ENCODE data around the gene METTL1. TPM values are rescaled to one million over a fixed set of nuclear protein-coding genes. Genes with fewer than 3 reads are reported as not detected.

The METTL1 gene
- total and polyA plus RNA-seq, 2 experiments from 2014 or later: 8.6 to 31.1 TPM

DNA sequence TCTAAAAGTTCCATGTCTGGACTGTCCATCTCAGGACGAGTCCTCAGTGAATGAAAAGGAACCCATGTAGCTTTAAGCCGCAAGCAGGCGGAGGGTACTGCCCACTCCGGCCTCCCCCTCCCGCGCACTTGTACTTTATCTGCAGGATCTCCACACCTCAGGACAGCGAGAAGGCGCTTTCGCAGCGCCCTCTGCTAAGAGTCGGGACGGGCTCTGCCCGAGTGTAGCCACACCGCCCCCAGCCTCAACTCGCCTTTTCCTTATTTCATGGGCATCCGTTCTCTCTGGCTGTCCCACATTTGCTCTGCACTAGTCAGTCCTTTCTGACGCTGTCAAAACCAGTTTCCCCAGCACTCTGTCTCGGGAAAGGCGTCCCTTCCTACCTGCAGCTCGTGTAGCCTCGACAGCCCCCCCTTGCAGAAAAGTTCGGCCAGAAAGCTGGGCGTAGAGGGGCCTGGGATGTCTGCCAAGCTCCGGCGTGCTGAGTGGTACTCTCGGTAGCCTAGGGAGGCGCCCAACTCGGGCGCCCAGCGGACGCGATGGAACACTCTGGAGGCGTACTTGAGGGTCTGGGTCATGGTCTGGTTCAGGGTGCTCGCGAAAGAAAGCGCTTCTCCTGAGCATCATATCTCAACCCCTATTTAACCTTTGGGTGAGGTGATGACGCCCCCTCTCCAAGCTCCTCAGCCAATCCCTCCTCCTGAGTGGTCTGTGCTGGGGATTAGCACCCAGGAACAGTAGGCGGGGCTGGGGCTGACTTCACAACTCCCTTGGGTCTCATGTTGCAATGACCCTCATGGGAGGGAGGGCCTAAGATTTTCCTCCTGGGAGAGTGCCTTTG is 5.2 kb downstream of the METTL1 start, which contains the start of gene CYP27B1:
TSS of gene CYP27B1 (minus strand) at position 615 of the 841 bp plus-strand sequence. CDS start at position 578, 37 bp downstream.
- H3K9me3 ChIP-seq (ENCODE audit: low read depth): no peaks in the 10 kb centered on the region
- H3K36me3 ChIP-seq (replicated peaks; ENCODE audit: insufficient read depth, low read depth): no peaks in the 10 kb centered on the region
- H4K20me1 ChIP-seq (ENCODE audit: insufficient read depth, poor library complexity, severe bottlenecking): no peaks in the 10 kb centered on the region
- no peaks in the 10 kb centered on the region for H3K9me2 ChIP-seq (replicated peaks; ENCODE audit: insufficient read depth)
- peaks cover 28% of the 10 kb centered on the region for H3K4me1 ChIP-seq (ENCODE audit: insufficient read depth)
- H3K27ac ChIP-seq: no peak within 1 kb of the TSS
- H3K79me2 ChIP-seq: peaks cover 10% of the 10 kb centered on the region
- WGBS (ENCODE audit: low lambda C conversion rate, missing lambda C conversion rate): 4% methylated on average over 38 of the region's 38 CpGs
- peak within 1 kb of the TSS; percentile 96 for H3K4me2 ChIP-seq
- H3K4me3 ChIP-seq: no peak within 1 kb of the TSS
- DNase-seq (ENCODE audit: low spot score): no peak
- H2AFZ ChIP-seq: peak within 1 kb of the TSS; percentile 84
- TF ChIP-seq EZH2phosphoT487 (IDR thresholded peaks at IDR 0.05; ENCODE audit: low read depth, severe bottlenecking, unreplicated experiment) (peak; percentile 26), EZH2 (IDR thresholded peaks at IDR 0.05; ENCODE audit: borderline replicate concordance) (no peak)
- TF ChIP-seq, protein P1, sequence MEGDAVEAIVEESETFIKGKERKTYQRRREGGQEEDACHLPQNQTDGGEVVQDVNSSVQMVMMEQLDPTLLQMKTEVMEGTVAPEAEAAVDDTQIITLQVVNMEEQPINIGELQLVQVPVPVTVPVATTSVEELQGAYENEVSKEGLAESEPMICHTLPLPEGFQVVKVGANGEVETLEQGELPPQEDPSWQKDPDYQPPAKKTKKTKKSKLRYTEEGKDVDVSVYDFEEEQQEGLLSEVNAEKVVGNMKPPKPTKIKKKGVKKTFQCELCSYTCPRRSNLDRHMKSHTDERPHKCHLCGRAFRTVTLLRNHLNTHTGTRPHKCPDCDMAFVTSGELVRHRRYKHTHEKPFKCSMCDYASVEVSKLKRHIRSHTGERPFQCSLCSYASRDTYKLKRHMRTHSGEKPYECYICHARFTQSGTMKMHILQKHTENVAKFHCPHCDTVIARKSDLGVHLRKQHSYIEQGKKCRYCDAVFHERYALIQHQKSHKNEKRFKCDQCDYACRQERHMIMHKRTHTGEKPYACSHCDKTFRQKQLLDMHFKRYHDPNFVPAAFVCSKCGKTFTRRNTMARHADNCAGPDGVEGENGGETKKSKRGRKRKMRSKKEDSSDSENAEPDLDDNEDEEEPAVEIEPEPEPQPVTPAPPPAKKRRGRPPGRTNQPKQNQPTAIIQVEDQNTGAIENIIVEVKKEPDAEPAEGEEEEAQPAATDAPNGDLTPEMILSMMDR (IDR thresholded peaks at IDR 0.05; ENCODE audit: poor library complexity): no peak
- H3K27me3 ChIP-seq: peaks cover 53% of the 10 kb centered on the region

DNA sequence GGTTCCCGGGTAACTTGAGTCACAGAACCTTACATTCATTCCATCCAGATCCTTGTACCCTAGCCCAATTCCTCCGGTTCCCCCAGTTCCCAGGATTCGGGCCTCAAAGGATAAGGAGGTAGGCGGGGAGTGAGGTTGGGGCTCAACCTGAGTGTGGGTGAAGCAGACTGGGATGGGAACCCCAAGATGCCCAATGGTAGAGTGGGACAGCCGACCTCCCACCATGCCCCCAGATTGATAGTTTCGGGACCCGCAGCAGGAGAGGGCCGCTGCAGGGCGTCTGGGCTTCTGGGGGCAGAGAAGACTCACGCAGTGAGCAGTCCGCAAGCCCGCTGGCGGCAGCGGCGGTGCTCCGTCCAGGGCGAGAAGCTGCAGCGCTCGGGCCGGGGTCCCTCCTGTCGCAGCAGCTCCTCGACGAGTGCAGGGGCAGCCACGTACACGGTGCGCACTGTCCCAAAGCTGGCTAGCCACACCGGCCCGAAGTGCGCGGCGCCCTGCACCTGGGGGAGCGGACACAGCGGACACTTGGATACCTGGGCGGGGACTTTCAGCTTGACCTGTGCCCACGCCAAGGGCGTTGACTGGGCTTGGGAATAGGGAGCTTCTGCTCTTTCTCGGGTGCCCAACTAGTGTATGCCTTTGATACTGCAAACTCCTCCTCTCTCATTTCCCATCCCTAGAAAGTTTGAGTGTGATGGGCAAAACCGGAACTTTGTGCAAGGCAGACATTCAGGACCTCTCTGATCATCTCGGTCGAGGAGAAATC is 6.0 kb downstream of the METTL1 start:
- Histone ChIP-seq H2AFZ (peak overlapping the region; percentile 84), H3K27me3 (peaks cover 53% of the 10 kb centered on the region), H4K20me1 (ENCODE audit: insufficient read depth, poor library complexity, severe bottlenecking) (no peaks in the 10 kb centered on the region), H3K4me3 (peak overlapping the region; percentile 45), H3K4me1 (ENCODE audit: insufficient read depth) (peaks cover 28% of the 10 kb centered on the region), H3K9me3 (ENCODE audit: low read depth) (no peaks in the 10 kb centered on the region), H3K4me2 (peak overlapping the region; percentile 96), H3K79me2 (peaks cover 7% of the 10 kb centered on the region), H3K27ac (no peak overlapping the region), H3K9me2 (replicated peaks; ENCODE audit: insufficient read depth) (no peaks in the 10 kb centered on the region), H3K36me3 (replicated peaks; ENCODE audit: insufficient read depth, low read depth) (no peaks in the 10 kb centered on the region)
- TF ChIP-seq EZH2 (IDR thresholded peaks at IDR 0.05; ENCODE audit: borderline replicate concordance) (peak; percentile 61), EZH2phosphoT487 (IDR thresholded peaks at IDR 0.05; ENCODE audit: low read depth, severe bottlenecking, unreplicated experiment) (peak; percentile 23)
- TF ChIP-seq, protein P1 (IDR thresholded peaks at IDR 0.05; ENCODE audit: poor library complexity): no peak
- WGBS (ENCODE audit: low lambda C conversion rate, missing lambda C conversion rate): 5% methylated on average over 40 of the region's 40 CpGs
- DNase-seq (ENCODE audit: low spot score): no peak

DNA sequence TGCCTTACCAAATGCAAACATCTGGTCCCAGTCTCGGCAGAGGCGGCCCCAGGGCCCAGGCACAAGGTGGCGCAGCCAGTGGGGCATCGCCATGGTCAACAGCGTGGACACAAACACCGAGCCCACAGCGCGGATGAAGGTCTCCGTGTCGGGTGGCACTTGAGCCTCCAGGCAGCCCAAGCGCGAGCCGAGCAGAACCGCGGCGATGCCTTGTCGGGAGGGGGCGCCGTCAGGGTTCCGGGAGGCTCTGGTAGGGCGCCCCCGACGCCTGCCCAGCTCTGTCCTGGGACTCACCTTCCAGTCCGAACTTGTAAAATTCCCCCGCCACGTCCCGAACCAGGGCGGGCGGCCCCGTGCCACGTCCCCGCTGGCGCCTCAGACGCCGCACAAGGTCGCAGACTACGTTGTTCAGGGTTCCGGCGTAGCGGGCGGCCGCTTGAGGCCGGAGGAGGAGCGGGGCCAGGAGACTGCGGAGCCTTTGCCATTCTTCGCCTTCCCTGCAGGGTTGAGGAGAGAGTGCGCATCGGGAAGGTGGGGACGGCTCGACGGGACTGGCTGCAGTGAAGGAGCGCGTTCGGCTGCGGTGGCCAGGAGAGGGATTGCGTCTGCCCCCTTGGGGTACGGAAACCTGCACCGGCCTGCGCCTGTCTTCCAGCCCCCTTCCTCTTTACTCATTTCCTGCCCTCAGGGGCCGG is 6.8 kb downstream of the METTL1 start:
- 2% methylated on average over 59 of the region's 60 CpGs for WGBS (ENCODE audit: low lambda C conversion rate, missing lambda C conversion rate)
- Histone ChIP-seq H3K9me3 (ENCODE audit: low read depth) (no peaks in the 10 kb centered on the region), H2AFZ (peak overlapping the region; percentile 84), H3K4me3 (peak overlapping the region; percentile 45), H3K9me2 (replicated peaks; ENCODE audit: insufficient read depth) (no peaks in the 10 kb centered on the region), H3K4me1 (ENCODE audit: insufficient read depth) (peaks cover 28% of the 10 kb centered on the region), H3K79me2 (peaks cover 1% of the 10 kb centered on the region), H3K27ac (no peak overlapping the region), H3K27me3 (peaks cover 53% of the 10 kb centered on the region), H3K4me2 (peak overlapping the region; percentile 96), H3K36me3 (replicated peaks; ENCODE audit: insufficient read depth, low read depth) (no peaks in the 10 kb centered on the region), H4K20me1 (ENCODE audit: insufficient read depth, poor library complexity, severe bottlenecking) (peaks cover 1% of the 10 kb centered on the region)
- DNase-seq (ENCODE audit: low spot score): peak; percentile 50
- TF ChIP-seq, protein P1 (IDR thresholded peaks at IDR 0.05; ENCODE audit: poor library complexity): peak; percentile 36
- TF ChIP-seq EZH2 (IDR thresholded peaks at IDR 0.05; ENCODE audit: borderline replicate concordance) (peak; percentile 98), EZH2phosphoT487 (IDR thresholded peaks at IDR 0.05; ENCODE audit: low read depth, severe bottlenecking, unreplicated experiment) (peak; percentile 86)

Measured in hepatocyte (in vitro differentiated cells).